H1 (cell line): Measurements from ENCODE around the gene GPR63. TPM values are rescaled to one million over a fixed set of nuclear protein-coding genes. Genes with fewer than 3 reads are reported as not detected.

Source experiments
- CTCF ChIA-PET: fragments of 300-600 bp; sonication (Branson Sonifier 250); formaldehyde crosslinking; loops from one replicate; lab custom pipeline; 2021; ENCODE audit not compliant: partially characterized antibody; lab: Charles Lee
- POLR2A ChIA-PET: fragments of 300-600 bp; sonication (Branson Sonifier 250); formaldehyde crosslinking; loops from one replicate; lab custom pipeline; 2021; ENCODE audit warnings: inconsistent platforms; ENCODE audit not compliant: partially characterized antibody; lab: Charles Lee
- DNase-seq, 2 experiments: peaks; one replicate each; pipeline versions ENCODE4 v3.0.0 to v3.0.0-alpha.2; 2010 to 2022; ENCODE audit warnings: low spot score in 2 of 2, low read depth in 1 of 2, mixed read lengths in 1 of 2
- FAIRE-seq: peaks from 2 replicates; lab custom pipeline; 2011; peaks lifted over from hg19 to GRCh38; lab: Jason Lieb, UNC
- H2AFZ ChIP-seq: 2 replicates; pipeline ENCODE4 v1.8.1; 2012; ENCODE audit warnings: low read length, inconsistent platforms
- H2AK5ac ChIP-seq: 2 replicates; pipeline ENCODE4 v1.6.1; 2013; ENCODE audit warnings: low read depth, low read length
- H2BK120ac ChIP-seq: replicated peaks from 2 replicates; pipeline ENCODE3; 2013; ENCODE audit warnings: low read depth, low read length, inconsistent platforms
- H2BK12ac ChIP-seq: 2 replicates; pipeline ENCODE4 v1.6.1; 2013; ENCODE audit warnings: low read depth, low read length
- H2BK15ac ChIP-seq: 2 replicates; pipeline ENCODE4 v1.6.1; 2013; ENCODE audit warnings: low read length
- H2BK20ac ChIP-seq: 2 replicates; pipeline ENCODE4 v1.6.1; 2013; ENCODE audit warnings: low read length
- H2BK5ac ChIP-seq: 2 replicates; pipeline ENCODE4 v1.6.1; 2013; ENCODE audit warnings: low read depth, low read length
- H3K14ac ChIP-seq: 2 replicates; pipeline ENCODE4 v1.6.1; 2013; ENCODE audit warnings: inconsistent platforms; ENCODE audit not compliant: insufficient read length
- H3K18ac ChIP-seq: 2 replicates; pipeline ENCODE4 v1.6.1; 2013; ENCODE audit warnings: low read length; ENCODE audit errors: extremely low read depth
- H3K23ac ChIP-seq: 2 replicates; pipeline ENCODE4 v1.6.1; 2013; ENCODE audit warnings: inconsistent platforms; ENCODE audit not compliant: insufficient read length
- H3K23me2 ChIP-seq: 2 replicates; pipeline ENCODE4 v1.6.1; 2013; ENCODE audit warnings: low read depth, low read length
- H3K27ac ChIP-seq: 2 replicates; pipeline ENCODE4 v1.6.1; 2011; ENCODE audit warnings: low read depth, low read length, inconsistent platforms
- H3K27me3 ChIP-seq, 4 experiments: replicated peaks in 1 of 4; 1 replicate in 1 of 4; 2 replicates in 3 of 4; pipeline versions ENCODE4 v1.6.1 to v1.8.1; 2011 to 2013; ENCODE audit warnings: low read length in 3 of 4, mild to moderate bottlenecking in 3 of 4, inconsistent platforms in 2 of 4, mixed read lengths in 2 of 4, moderate library complexity in 1 of 4; ENCODE audit not compliant: control insufficient read depth in 3 of 4, insufficient read depth in 3 of 4; ENCODE audit errors: extremely low read depth in 1 of 4
- H3K36me3 ChIP-seq, 4 experiments: 2 replicates each; pipeline versions ENCODE4 v1.6.1 to v1.8.1; 2011 to 2013; ENCODE audit warnings: mild to moderate bottlenecking in 4 of 4, low read length in 3 of 4, moderate library complexity in 2 of 4, control low read depth in 1 of 4, inconsistent platforms in 1 of 4; ENCODE audit not compliant: insufficient read depth in 4 of 4, control insufficient read depth in 2 of 4
- H3K4ac ChIP-seq: replicated peaks from 2 replicates; pipeline ENCODE3; 2013; ENCODE audit warnings: low read length, low read depth, mixed read lengths, inconsistent platforms; ENCODE audit not compliant: insufficient read length
- H3K4me1 ChIP-seq, 4 experiments: replicated peaks in 1 of 4; 1 replicate in 1 of 4; 2 replicates in 3 of 4; pipeline versions ENCODE4 v1.6.1 to v1.8.1; 2011 to 2013; ENCODE audit warnings: low read length in 3 of 4, inconsistent platforms in 2 of 4, mixed read lengths in 1 of 4; ENCODE audit not compliant: insufficient read depth in 4 of 4, control insufficient read depth in 3 of 4
- H3K4me2 ChIP-seq, 2 experiments: 2 replicates each; pipeline versions ENCODE4 v1.6.1 to v1.8.1; 2011 to 2013; ENCODE audit warnings: low read depth in 2 of 2, low read length in 2 of 2, control low read depth in 1 of 2, inconsistent platforms in 1 of 2, mild to moderate bottlenecking in 1 of 2; ENCODE audit not compliant: insufficient read depth in 1 of 2
- H3K4me3 ChIP-seq, 4 experiments: fragments of 200-600, 300-600 bp in 1 of 4; sonication (generic), shearing (Covaris generic), sonication (Bioruptor Twin) in 1 of 4; 2 replicates each; pipeline versions ENCODE4 v1.5.1 to v1.8.1; 2011 to 2016; ENCODE audit warnings: low read length in 4 of 4, low read depth in 3 of 4, control low read depth in 2 of 4, inconsistent platforms in 2 of 4, mild to moderate bottlenecking in 2 of 4, mixed read lengths in 1 of 4, moderate library complexity in 1 of 4; ENCODE audit not compliant: insufficient read depth in 2 of 4; ENCODE audit errors: extremely low read depth in 1 of 4
- H3K56ac ChIP-seq: replicated peaks from 2 replicates; pipeline ENCODE3; 2013; ENCODE audit warnings: low read depth, mild to moderate bottlenecking, mixed read lengths, low read length, inconsistent platforms; ENCODE audit not compliant: insufficient read length
- H3K79me1 ChIP-seq: 2 replicates; pipeline ENCODE4 v1.6.1; 2013; ENCODE audit warnings: low read depth, low read length, control low read depth
- H3K79me2 ChIP-seq, 2 experiments: 2 replicates each; pipeline versions ENCODE4 v1.6.1 to v1.8.1; 2012 to 2013; ENCODE audit warnings: low read length in 2 of 2, mild to moderate bottlenecking in 2 of 2, inconsistent platforms in 1 of 2; ENCODE audit not compliant: insufficient read depth in 2 of 2, control insufficient read depth in 1 of 2
- H3K9ac ChIP-seq, 4 experiments: replicated peaks in 1 of 4; 1 replicate in 1 of 4; 2 replicates in 3 of 4; pipeline versions ENCODE4 v1.6.1 to v1.8.1; 2011 to 2013; ENCODE audit warnings: low read depth in 3 of 4, low read length in 3 of 4, control low read depth in 2 of 4, mild to moderate bottlenecking in 2 of 4, moderate library complexity in 2 of 4, inconsistent platforms in 1 of 4; ENCODE audit errors: extremely low read depth in 1 of 4
- H3K9me3 ChIP-seq, 2 experiments: 2 replicates each; pipeline versions ENCODE4 v1.6.1 to v1.8.1; 2012 to 2013; ENCODE audit warnings: mild to moderate bottlenecking in 2 of 2, moderate library complexity in 2 of 2, control low read depth in 1 of 2, inconsistent platforms in 1 of 2, low read depth in 1 of 2, low read length in 1 of 2, mixed read lengths in 1 of 2; ENCODE audit not compliant: insufficient read depth in 2 of 2
- H4K20me1 ChIP-seq, 2 experiments: replicated peaks in 1 of 2; 2 replicates each; pipeline versions ENCODE3 to v1.8.1; 2011 to 2013; ENCODE audit warnings: inconsistent platforms in 2 of 2, low read length in 2 of 2, mild to moderate bottlenecking in 1 of 2; ENCODE audit not compliant: insufficient read depth in 2 of 2, control insufficient read depth in 1 of 2
- H4K5ac ChIP-seq: 2 replicates; pipeline ENCODE4 v1.6.1; 2013; ENCODE audit warnings: low read length, low read depth, mixed read lengths, inconsistent platforms; ENCODE audit not compliant: insufficient read length
- H4K8ac ChIP-seq: 2 replicates; pipeline ENCODE4 v1.8.0; 2013; ENCODE audit warnings: mild to moderate bottlenecking, moderate library complexity, low read length, inconsistent platforms; ENCODE audit not compliant: insufficient read depth; ENCODE audit errors: extremely low read depth
- H4K91ac ChIP-seq: replicated peaks from 2 replicates; pipeline ENCODE3; 2013; ENCODE audit warnings: low read length, mixed read lengths, inconsistent platforms; ENCODE audit not compliant: insufficient read length
- CBX5 ChIP-seq: fragments of 300-800, 300-1000 bp; sonication (generic); IDR thresholded peaks from 2 replicates; pipeline ENCODE4 v1.7.1; 2016; ENCODE audit warnings: antibody characterized with exemption, low read length, low read depth
- CTCF ChIP-seq, 3 experiments: IDR thresholded peaks; 1 replicate in 2 of 3; 2 replicates in 1 of 3; pipeline versions ENCODE4 v1.5.1 to v1.6.1; 2011; ENCODE audit warnings: low read length in 3 of 3, mild to moderate bottlenecking in 3 of 3, inconsistent platforms in 2 of 3, low read depth in 1 of 3, moderate library complexity in 1 of 3; ENCODE audit not compliant: insufficient read depth in 1 of 3; ENCODE audit errors: control extremely low read depth in 1 of 3
- EZH2 ChIP-seq: fragments of 200-600 bp; sonication (generic); IDR thresholded peaks from 2 replicates; pipeline ENCODE4 v1.7.1; 2012; ENCODE audit warnings: low read depth, mild to moderate bottlenecking, moderate library complexity, low read length, inconsistent platforms; ENCODE audit not compliant: severe bottlenecking
- FOSL1 ChIP-seq: IDR thresholded peaks from 2 replicates; pipeline ENCODE4 v1.6.1; 2011; ENCODE audit warnings: mild to moderate bottlenecking, low read depth, low read length, moderate library complexity; ENCODE audit not compliant: insufficient read depth
- GABPA ChIP-seq: IDR thresholded peaks from 2 replicates; pipeline ENCODE4 v1.6.1; 2011; ENCODE audit warnings: mild to moderate bottlenecking, low read length, moderate library complexity, borderline replicate concordance; ENCODE audit not compliant: insufficient read depth
- GTF2F1 ChIP-seq: IDR thresholded peaks from 2 replicates; pipeline ENCODE4 v1.6.1; 2012; ENCODE audit warnings: low read depth, low read length, improper control_type of control experiment, borderline replicate concordance
- KDM4A ChIP-seq: IDR thresholded peaks from one replicate; pipeline ENCODE4 v1.7.1; 2012; ENCODE audit warnings: low read depth, mild to moderate bottlenecking, moderate library complexity, low read length, inconsistent platforms; ENCODE audit not compliant: severe bottlenecking
- MAX ChIP-seq: IDR thresholded peaks from 2 replicates; pipeline ENCODE4 v1.6.1; 2012; ENCODE audit warnings: inconsistent platforms
- RBBP5 ChIP-seq: IDR thresholded peaks from 2 replicates; pipeline ENCODE4 v1.7.1; 2012; ENCODE audit warnings: low read depth, mild to moderate bottlenecking, inconsistent platforms, low read length, moderate library complexity, borderline replicate concordance
- SUZ12 ChIP-seq: fragments of 200-600 bp; sonication (generic); IDR thresholded peaks from 2 replicates; pipeline ENCODE4 v1.6.1; 2012; ENCODE audit warnings: mild to moderate bottlenecking, inconsistent platforms, low read length, moderate library complexity, mixed read lengths
- TAF7 ChIP-seq: optimal IDR thresholded peaks from 2 replicates; pipeline ENCODE3; 2011; ENCODE audit warnings: low read depth, mild to moderate bottlenecking, inconsistent platforms, low read length, moderate library complexity, borderline replicate concordance
- WGBS, 2 experiments: shearing (Covaris generic) in 1 of 2; methylation state at CpG; one replicate each; pipeline versions ENCODE4 v1.1.6 to v1.1.7; 2013 to 2015; ENCODE audit warnings: low lambda C conversion rate in 2 of 2, mixed read lengths in 2 of 2, inconsistent platforms in 1 of 2, low coverage in 1 of 2, missing lambda C conversion rate in 1 of 2; ENCODE audit not compliant: insufficient replicate concordance in 2 of 2, insufficient coverage in 1 of 2, insufficient read length in 1 of 2; ENCODE audit errors: extremely low coverage in 1 of 2, missing lambda C conversion rate in 1 of 2; 5-methylcytosine and 5-hydroxymethylcytosine counted together
- polyA plus RNA-seq, 7 experiments: library from polyadenylated mRNA; depleted of rRNA in 3 of 7; stranded (reverse) in 5 of 7; unstranded in 2 of 7; fragments of >200 nt in 5 of 7; fragments of 200-250 nt in 2 of 7; gene quantifications; 1 replicate in 5 of 7; 2 replicates in 1 of 7; 4 replicates in 1 of 7; pipeline versions ENCODE4 v1.2.1 to v1.2.3, GENCODE V29; 2011 to 2013; ENCODE audit warnings: missing spikeins in 2 of 7, mixed read lengths in 2 of 7
- total RNA-seq: library from RNA; stranded (reverse); fragmentation: NEBNext Ultra II Directional; extraction: Animal tissue kit (Norgen Biotek cat#: 25700); gene quantifications from 2 replicates; pipeline ENCODE4 v1.2.1, GENCODE V29; 2021

Gene GPR63
- total and polyA plus RNA-seq, 2 of the 8 experiments (the other 6 are each of a cell fraction or from before 2014, with no cell fraction given), result 6.1 to 11.6 TPM

- Histone ChIP-seq H2AFZ (no peak overlapping the region), H4K20me1 (no peaks in the 10 kb centered on the region), H3K27me3 (no peaks in the 10 kb centered on the region), H4K8ac (no peak overlapping the region), H2BK120ac (no peak overlapping the region), H2BK20ac (no peak overlapping the region), H3K27ac (no peak overlapping the region), H3K14ac (no peak overlapping the region), H3K4ac (no peak overlapping the region), H4K91ac (no peak overlapping the region), H2BK15ac (no peak overlapping the region), H3K4me1 (no peaks in the 10 kb centered on the region), H3K4me2 (no peak overlapping the region), H3K18ac (no peak overlapping the region), H3K36me3 (no peaks in the 10 kb centered on the region), H3K23ac (no peak overlapping the region), H3K23me2 (no peaks in the 10 kb centered on the region), H3K4me3 (no peak overlapping the region), H2BK5ac (no peak overlapping the region), H3K79me2 (no peaks in the 10 kb centered on the region), H3K56ac (no peak overlapping the region), H2AK5ac (no peak overlapping the region), H3K9ac (no peak overlapping the region), H4K5ac (no peak overlapping the region), H3K79me1 (no peaks in the 10 kb centered on the region), H3K9me3 (no peaks in the 10 kb centered on the region), H2BK12ac (no peak overlapping the region)
- FAIRE-seq, result no peak
- POLR2A ChIA-PET, result no interaction called here
- DNase-seq, result no peak
- CTCF ChIA-PET, result no interaction called here
- 89% methylated on average over 3 of the region's 3 CpGs; no CpG with 5 or more reads in 1 of the 2 experiments for WGBS, 2 experiments
- TF ChIP-seq RBBP5 (no peak), EZH2 (no peak), KDM4A (no peak), SUZ12 (no peak), MAX (no peak), FOSL1 (no peak), CTCF (IDR thresholded peaks at IDR 0.05; ENCODE audit: control extremely low read depth in 1 of 3, insufficient read depth in 1 of 3, low read depth in 1 of 3, low read length in 3 of 3) (no peak), CBX5 (no peak), GTF2F1 (no peak), GABPA (no peak), TAF7 (no peak)
Measured at GRCh38 chr6:96755096-96755495, 82.2 kb downstream of the GPR63 start.
